Natural killer cell (primary cell): ENCODE data around the gene ZNF236. TPM values are rescaled to one million over a fixed set of nuclear protein-coding genes. Genes with fewer than 3 reads are reported as not detected.

Source experiments
- ATAC-seq, 3 donors: fragments of 150-1000 bp in 2 of 3; fragments of 200-7000 bp in 1 of 3; cut with Tn5 transposase; 1 replicate in 1 of 3; 2 replicates in 2 of 3; pipeline ENCODE4 v1.10.0; 2021; ENCODE audit warnings: mild to moderate bottlenecking in 2 of 3, moderate library complexity in 2 of 3
- DNase-seq, 2 donors: peaks; one replicate each; pipeline versions ENCODE4 v3.0.0 to v3.0.0-alpha.2; 2013 to 2021; ENCODE audit warnings: mixed read lengths in 1 of 2
- H3K27ac ChIP-seq: one replicate; pipeline ENCODE4 v1.5.1; 2013; ENCODE audit warnings: mild to moderate bottlenecking, low read length
- H3K27me3 ChIP-seq: one replicate; pipeline ENCODE4 v1.6.1; 2013; ENCODE audit warnings: low read length; ENCODE audit not compliant: control insufficient read depth, insufficient read depth
- H3K36me3 ChIP-seq: one replicate; pipeline ENCODE4 v1.6.1; 2013; ENCODE audit warnings: low read length; ENCODE audit not compliant: control insufficient read depth, insufficient read depth
- H3K4me1 ChIP-seq: one replicate; pipeline ENCODE4 v1.6.1; 2013; ENCODE audit warnings: low read length; ENCODE audit not compliant: control insufficient read depth, insufficient read depth
- H3K4me3 ChIP-seq: one replicate; pipeline ENCODE4 v1.5.1; 2013; ENCODE audit warnings: low read length
- H3K9me3 ChIP-seq: one replicate; pipeline ENCODE4 v1.6.1; 2013; ENCODE audit warnings: low read length; ENCODE audit not compliant: control insufficient read depth, insufficient read depth
- H3K27ac Mint-ChIP-seq, 2 donors: one replicate each; pipeline ENCODE4 v1.8.0; 2022; ENCODE audit warnings: mild to moderate bottlenecking in 2 of 2, mixed read lengths in 2 of 2, moderate library complexity in 1 of 2
- H3K27me3 Mint-ChIP-seq, 2 donors: one replicate each; pipeline ENCODE4 v1.8.0; 2022; ENCODE audit warnings: low read depth in 2 of 2, mixed read lengths in 2 of 2
- H3K36me3 Mint-ChIP-seq: one replicate; pipeline ENCODE4 v1.8.0; 2022; ENCODE audit warnings: mixed read lengths
- H3K4me1 Mint-ChIP-seq, 2 donors: one replicate each; pipeline ENCODE4 v1.8.0; 2022; ENCODE audit warnings: mixed read lengths in 2 of 2
- H3K4me3 Mint-ChIP-seq: one replicate; pipeline ENCODE4 v1.8.0; 2022; ENCODE audit warnings: mild to moderate bottlenecking, moderate library complexity, mixed read lengths
- H3K9me3 Mint-ChIP-seq, 2 donors: one replicate each; pipeline ENCODE4 v1.8.0; 2022; ENCODE audit warnings: mixed read lengths in 2 of 2
- CTCF ChIP-seq: fragments of 200-600 bp; IDR thresholded peaks from one replicate; pipeline ENCODE4 v1.8.0; 2022; ENCODE audit warnings: antibody characterized with exemption
- WGBS: methylation state at CpG from one replicate; pipeline ENCODE4 v1.1.7; 2013; ENCODE audit warnings: missing lambda C conversion rate; ENCODE audit not compliant: insufficient coverage; 5-methylcytosine and 5-hydroxymethylcytosine counted together
- intact Hi-C: fragments of 100-400 bp; cut with micrococcal nuclease; formaldehyde crosslinking; loops from one replicate; pipeline ENCODE4 v1.14.2; 2022
- total RNA-seq, 4 donors: library from RNA; stranded (reverse); fragments of 120-200 nt in 1 of 4; gene quantifications; one replicate each; pipeline versions ENCODE4 v1.2.3 to v1.2.4, GENCODE V29; 2013 to 2022

Gene ZNF236
- total RNA-seq, 3 donors from 2014 or later (not counting 1 experiment from before 2014, with no cell fraction given), result 35.1 to 42.2 (median 39.7) TPM

GRCh38 chr18:77004555-77005380, 182.4 kb downstream of the ZNF236 start:
- Mint-ChIP-seq H3K4me1 (peaks cover 61 to 74% of the 10 kb centered on the region in 2 donors), H3K9me3 (no peaks in the 10 kb centered on the region), H3K4me3 (peak overlapping the region; percentile 81), H3K27me3 (no peaks in the 10 kb centered on the region), H3K36me3 (no peaks in the 10 kb centered on the region), H3K27ac (peak overlapping the region; percentile 80 to 86)
- H3K27me3 ChIP-seq, result no peaks in the 10 kb centered on the region
- peak overlapping the region; percentile 54 for H3K27ac ChIP-seq
- H3K4me1 ChIP-seq, result peaks cover 64% of the 10 kb centered on the region
- DNase-seq, result peak in 1 of 2 donors; percentile 49
- intact Hi-C loops, result loop anchor here (5.0 kb wide), 2 partner anchors 128 to 648 kb away; partner anchors contain the start of gene MBP
- 20% methylated on average over 26 of the region's 26 CpGs for WGBS
- TF ChIP-seq CTCF, result no peak
- peak overlapping the region; percentile 16 for H3K4me3 ChIP-seq
- peak; percentile 66 to 78 (median 76) for ATAC-seq
- H3K9me3 ChIP-seq, result no peaks in the 10 kb centered on the region
- H3K36me3 ChIP-seq, result peaks cover 21% of the 10 kb centered on the region

GRCh38 chr18:77005651-77006195, 183.4 kb downstream of the ZNF236 start:
- 83% methylated on average over 11 of the region's 11 CpGs for WGBS
- Mint-ChIP-seq H3K27ac (peak overlapping the region; percentile 21 to 86), H3K4me1 (peaks cover 64 to 71% of the 10 kb centered on the region in 2 donors)

GRCh38 chr18:77006305-77007175, 184.2 kb downstream of the ZNF236 start:
- peaks cover 8% of the 10 kb centered on the region for H3K36me3 Mint-ChIP-seq
- H3K27me3 ChIP-seq, result no peaks in the 10 kb centered on the region
- intact Hi-C loops, result no loop called here
- peaks cover 62% of the 10 kb centered on the region for H3K4me1 ChIP-seq
- TF ChIP-seq CTCF, result no peak
- no peak for DNase-seq
- peak overlapping the region; percentile 71 to 86 for H3K27ac Mint-ChIP-seq
- no peak overlapping the region for H3K4me3 Mint-ChIP-seq
- H3K4me1 Mint-ChIP-seq, result peaks cover 72% of the 10 kb centered on the region in 2 donors
- H3K4me3 ChIP-seq, result no peak overlapping the region
- WGBS, result 92% methylated on average over 29 of the region's 29 CpGs
- no peaks in the 10 kb centered on the region for H3K9me3 Mint-ChIP-seq
- H3K27ac ChIP-seq, result no peak overlapping the region
- ATAC-seq, result no peak
- H3K27me3 Mint-ChIP-seq, result no peaks in the 10 kb centered on the region
- peaks cover 38% of the 10 kb centered on the region for H3K36me3 ChIP-seq
- no peaks in the 10 kb centered on the region for H3K9me3 ChIP-seq

More at GRCh38 chr18:77005651-77006195, 183.4 kb downstream of the ZNF236 start:
- H3K4me3 ChIP-seq, result no peak overlapping the region
- no peak overlapping the region for H3K27ac ChIP-seq
- no peaks in the 10 kb centered on the region for H3K9me3 ChIP-seq
- Mint-ChIP-seq H3K27me3 (no peaks in the 10 kb centered on the region), H3K4me3 (peak overlapping the region; percentile 42), H3K9me3 (no peaks in the 10 kb centered on the region), H3K36me3 (peaks cover 4% of the 10 kb centered on the region)
- no peaks in the 10 kb centered on the region for H3K27me3 ChIP-seq
- ATAC-seq (no peak), DNase-seq (no peak)
- peaks cover 64% of the 10 kb centered on the region for H3K4me1 ChIP-seq
- no peak for TF ChIP-seq CTCF
- intact Hi-C loops, result no loop called here
- H3K36me3 ChIP-seq, result peaks cover 29% of the 10 kb centered on the region
